Fibroblast of villous mesenchyme (primary cell): Measurements from ENCODE around the gene FER. TPM values are rescaled to one million over a fixed set of nuclear protein-coding genes. Genes with fewer than 3 reads are reported as not detected.

ENCODE experiments used
- DNase-seq: peaks from one replicate; pipeline ENCODE4 v3.0.0-alpha.2; 2010; ENCODE audit warnings: low read depth
- H3K4me3 ChIP-seq: 2 replicates; pipeline ENCODE4 v1.5.1; 2011; ENCODE audit warnings: low read depth, mild to moderate bottlenecking, low read length
- CTCF ChIP-seq: IDR thresholded peaks from 2 replicates; pipeline ENCODE4 v1.5.1; 2012; ENCODE audit warnings: low read depth, mild to moderate bottlenecking, low read length; ENCODE audit not compliant: insufficient read depth
- total RNA-seq: library from RNA; depleted of rRNA; stranded (reverse); fragments of >200 nt; gene quantifications from 2 replicates; pipeline ENCODE4 v1.2.3, GENCODE V29; 2012

FER gene
- total RNA-seq, 1 donor, result 43.6 TPM

- no peak for DNase-seq
- TF ChIP-seq CTCF, result no peak
- no peak overlapping the region for H3K4me3 ChIP-seq
These were observed 398.9 kb downstream of the FER start for GRCh38 chr5:109146591-109146990.

- DNase-seq, result no peak
- H3K4me3 ChIP-seq, result no peak overlapping the region
- TF ChIP-seq CTCF, result no peak
These were observed 404.9 kb downstream of the FER start for GRCh38 chr5:109152565-109152964.

- no peak for DNase-seq
- TF ChIP-seq CTCF, result no peak
- H3K4me3 ChIP-seq, result no peak overlapping the region
These were observed 407.9 kb downstream of the FER start for GRCh38 chr5:109155625-109156024.

GRCh38 chr5:109156885-109157284 is 409.2 kb downstream of the FER start:
- no peak for DNase-seq
- no peak for TF ChIP-seq CTCF
- no peak overlapping the region for H3K4me3 ChIP-seq

GRCh38 chr5:109160468-109160867 is 412.8 kb downstream of the FER start:
- no peak for DNase-seq
- no peak overlapping the region for H3K4me3 ChIP-seq
- TF ChIP-seq CTCF, result no peak

GRCh38 chr5:109161914-109162683 is 414.4 kb downstream of the FER start:
- peak; percentile 47 for DNase-seq
- no peak overlapping the region for H3K4me3 ChIP-seq
- TF ChIP-seq CTCF, result no peak

- no peak for DNase-seq
- no peak overlapping the region for H3K4me3 ChIP-seq
- TF ChIP-seq CTCF, result no peak
These were observed 415.6 kb downstream of the FER start for GRCh38 chr5:109163336-109163735.
